Measurements from ENCODE around the gene DOCK3.

- TF ChIP-seq POLR2A (IDR thresholded peaks at IDR 0.05) (no peak), CTCF (IDR thresholded peaks at IDR 0.05) (no peak)
These were observed 261.7 kb downstream of the DOCK3 start for GRCh38 chr3:50936389-50936788.

Measured in ovary (tissue), 3 donors.